IMR-90 (cell line): Measurements from ENCODE around the gene NFKBIZ. TPM values are rescaled to one million over a fixed set of nuclear protein-coding genes. Genes with fewer than 3 reads are reported as not detected.

Experiments
- ATAC-seq: fragments of 200-7000 bp; cut with Tn5 transposase; 2 replicates; pipeline ENCODE4 v1.9.1; 2020; ENCODE audit warnings: low read depth, mild to moderate bottlenecking, moderate library complexity
- BruUV-seq: library from RNA; stranded (reverse); fragments of 400-500 nt; replicated peaks from 2 replicates; lab custom pipeline; 2021; lab: Mats Ljungman, UMichigan
- CTCF ChIA-PET: fragments of 300-600 bp; formaldehyde crosslinking; extraction: SDS; loops from one replicate; lab custom pipeline; 2021; ENCODE audit warnings: antibody characterized with exemption; lab: Yijun Ruan, JAX
- POLR2A ChIA-PET: fragments of 300-600 bp; sonication (Branson Sonifier 250); formaldehyde crosslinking; loops from one replicate; lab custom pipeline; 2022; ENCODE audit warnings: antibody characterized with exemption; ENCODE audit not compliant: unreplicated experiment; lab: Charles Lee
- DNase-seq: peaks from one replicate; pipeline ENCODE4 v3.0.0; 2013
- H2AFZ ChIP-seq: replicated peaks from 2 replicates; pipeline ENCODE3; 2013; ENCODE audit warnings: low read length, mild to moderate bottlenecking; ENCODE audit not compliant: poor library complexity
- H2AK5ac ChIP-seq: 2 replicates; pipeline ENCODE4 v1.6.1; 2013; ENCODE audit warnings: low read depth, low read length, inconsistent platforms
- H2AK9ac ChIP-seq: replicated peaks from 2 replicates; pipeline ENCODE3; 2013; ENCODE audit warnings: mild to moderate bottlenecking, low read depth, low read length, moderate library complexity; ENCODE audit not compliant: poor library complexity
- H2BK120ac ChIP-seq: 2 replicates; pipeline ENCODE4 v1.6.1; 2013; ENCODE audit warnings: low read depth, low read length, inconsistent platforms
- H2BK15ac ChIP-seq: 3 replicates; pipeline ENCODE4 v1.6.1; 2013; ENCODE audit warnings: low read depth, low read length, inconsistent platforms
- H2BK20ac ChIP-seq: 2 replicates; pipeline ENCODE4 v1.6.1; 2013; ENCODE audit warnings: low read depth, mild to moderate bottlenecking, inconsistent platforms, low read length, moderate library complexity
- H2BK5ac ChIP-seq: 2 replicates; pipeline ENCODE4 v1.6.1; 2013; ENCODE audit warnings: mild to moderate bottlenecking, low read depth, low read length, inconsistent platforms; ENCODE audit not compliant: poor library complexity, severe bottlenecking
- H3K14ac ChIP-seq: replicated peaks from 2 replicates; pipeline ENCODE4 v1.6.1; 2013; ENCODE audit warnings: low read depth, low read length, inconsistent platforms
- H3K18ac ChIP-seq: 2 replicates; pipeline ENCODE4 v1.6.1; 2013; ENCODE audit warnings: low read depth, low read length, control low read depth
- H3K23ac ChIP-seq: 2 replicates; pipeline ENCODE4 v1.6.1; 2013; ENCODE audit warnings: low read depth, low read length, inconsistent platforms
- H3K27ac ChIP-seq: 2 replicates; pipeline ENCODE4 v1.5.1; 2013; ENCODE audit warnings: mild to moderate bottlenecking, control low read depth, low read length; ENCODE audit not compliant: insufficient read depth
- H3K27me3 ChIP-seq: 2 replicates; pipeline ENCODE4 v1.6.1; 2013; ENCODE audit warnings: low read length; ENCODE audit not compliant: control insufficient read depth, insufficient read depth
- H3K36me3 ChIP-seq: 2 replicates; pipeline ENCODE4 v1.6.1; 2013; ENCODE audit warnings: low read length, mixed read lengths; ENCODE audit not compliant: control insufficient read depth, insufficient read depth
- H3K4ac ChIP-seq: 2 replicates; pipeline ENCODE4 v1.6.1; 2013; ENCODE audit warnings: low read depth, low read length, inconsistent platforms
- H3K4me1 ChIP-seq: 2 replicates; pipeline ENCODE4 v1.6.1; 2013; ENCODE audit warnings: low read length, mixed read lengths; ENCODE audit not compliant: control insufficient read depth, insufficient read depth
- H3K4me2 ChIP-seq: 2 replicates; pipeline ENCODE4 v1.6.1; 2013; ENCODE audit warnings: low read depth, mild to moderate bottlenecking, control low read depth, low read length, moderate library complexity
- H3K4me3 ChIP-seq: 2 replicates; pipeline ENCODE4 v1.5.1; 2013; ENCODE audit warnings: low read depth, mild to moderate bottlenecking, control low read depth, low read length, moderate library complexity; ENCODE audit not compliant: insufficient read depth
- H3K56ac ChIP-seq: 2 replicates; pipeline ENCODE4 v1.6.1; 2013; ENCODE audit warnings: low read length, inconsistent platforms; ENCODE audit not compliant: insufficient read depth; ENCODE audit errors: extremely low read depth
- H3K79me1 ChIP-seq, 2 experiments: 2 replicates each; pipeline ENCODE4 v1.6.1; 2013; ENCODE audit warnings: low read length in 2 of 2, inconsistent platforms in 1 of 2, low read depth in 1 of 2
- H3K9ac ChIP-seq: 2 replicates; pipeline ENCODE4 v1.6.1; 2013; ENCODE audit warnings: low read depth, low read length, control low read depth
- H3K9me1 ChIP-seq: 2 replicates; pipeline ENCODE4 v1.6.1; 2013; ENCODE audit warnings: low read length, inconsistent platforms; ENCODE audit not compliant: insufficient read depth
- H3K9me3 ChIP-seq: 2 replicates; pipeline ENCODE4 v1.6.1; 2013; ENCODE audit warnings: low read length; ENCODE audit not compliant: control insufficient read depth, insufficient read depth
- H4K20me1 ChIP-seq: 2 replicates; pipeline ENCODE4 v1.6.1; 2013; ENCODE audit warnings: low read length, inconsistent platforms; ENCODE audit not compliant: insufficient read depth
- H4K5ac ChIP-seq: 2 replicates; pipeline ENCODE4 v1.6.1; 2013; ENCODE audit warnings: mild to moderate bottlenecking, low read depth, low read length, control low read depth
- H4K8ac ChIP-seq, 2 experiments: 2 replicates each; pipeline ENCODE4 v1.6.1; 2013; ENCODE audit warnings: low read depth in 2 of 2, low read length in 2 of 2, control low read depth in 1 of 2, inconsistent platforms in 1 of 2
- H4K91ac ChIP-seq: 2 replicates; pipeline ENCODE4 v1.6.1; 2013; ENCODE audit warnings: low read depth, low read length, inconsistent platforms; ENCODE audit not compliant: insufficient read depth
- MXI1 ChIP-seq: IDR thresholded peaks from 2 replicates; pipeline ENCODE4 v1.6.1; 2012; ENCODE audit warnings: low read depth, mild to moderate bottlenecking, low read length, moderate library complexity, borderline replicate concordance
- WGBS, 2 experiments: methylation state at CpG; one replicate each; pipeline versions ENCODE4 v1.1.5 to v1.1.7; 2013; ENCODE audit warnings: missing lambda C conversion rate in 2 of 2; ENCODE audit not compliant: insufficient read length in 1 of 2; ENCODE audit errors: extremely low coverage in 2 of 2; 5-methylcytosine and 5-hydroxymethylcytosine counted together
- dilution Hi-C: fragments of 300-500 bp; cut with HindIII; formaldehyde crosslinking; loops from one replicate; pipeline ENCODE4 v1.14.3; 2018; ENCODE audit warnings: low sequenced_read_pairs; ENCODE audit not compliant: unreplicated experiment
- in situ Hi-C: fragments of 300-500 bp; cut with MboI; formaldehyde crosslinking; loops from 3 replicates; pipeline ENCODE4 v1.14.3; 2019; ENCODE audit warnings: low sequenced_read_pairs, inconsistent platforms, mixed read lengths
- intact Hi-C: fragments of 100-400 bp; cut with micrococcal nuclease; formaldehyde crosslinking; loops from 2 replicates; pipeline ENCODE4 v1.10.0; 2022
- polyA plus RNA-seq, 3 experiments: library from polyadenylated mRNA; depleted of rRNA; stranded (reverse); fragments of >200 nt; gene quantifications; 2 replicates each; pipeline ENCODE4 v1.2.3, GENCODE V29; 2012; ENCODE audit warnings: low replicate concordance in 1 of 3
- total RNA-seq: library from RNA; depleted of rRNA; stranded (reverse); fragments of >200 nt; gene quantifications from 2 replicates; pipeline ENCODE4 v1.2.3, GENCODE V29; 2012

NFKBIZ gene
- total and polyA plus RNA-seq, 2 of the 4 experiments (the other 2 are of a cell fraction), result 35.0 to 40.9 TPM

DNA sequence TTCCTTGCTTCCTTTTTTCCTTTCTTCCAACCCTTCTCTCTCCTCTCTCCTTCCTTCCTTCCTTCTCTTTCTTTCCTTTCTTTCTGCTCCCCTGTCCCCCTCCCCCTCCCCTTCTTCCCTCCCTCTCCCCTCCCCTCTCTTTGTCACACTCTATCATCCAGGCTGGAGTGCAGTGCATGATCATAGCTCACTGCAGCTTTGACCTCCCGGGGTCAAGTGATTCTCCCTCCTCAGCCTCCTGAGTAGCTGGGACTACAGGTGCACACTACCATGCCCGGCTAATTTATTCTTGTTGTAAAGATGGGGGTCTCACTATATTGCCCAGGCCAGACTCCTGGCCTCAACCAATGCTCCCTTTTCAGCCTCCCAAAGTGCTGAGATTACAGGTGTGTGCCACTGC is 18.7 kb downstream of the NFKBIZ start:
- Histone ChIP-seq H2BK120ac (no peak overlapping the region), H3K4me1 (peaks cover 8% of the 10 kb centered on the region), H3K9ac (no peak overlapping the region), H2AK9ac (no peak overlapping the region), H3K27ac (no peak overlapping the region), H3K9me1 (no peaks in the 10 kb centered on the region), H4K20me1 (no peaks in the 10 kb centered on the region; the same call in 1 of the 2 replicates), H3K18ac (no peak overlapping the region), H3K14ac (no peak overlapping the region), H3K9me3 (no peaks in the 10 kb centered on the region), H4K91ac (no peak overlapping the region), H3K27me3 (no peaks in the 10 kb centered on the region), H3K4me3 (no peak overlapping the region), H3K23ac (no peak overlapping the region), H3K4me2 (no peak overlapping the region), H3K36me3 (no peaks in the 10 kb centered on the region), H3K4ac (no peak overlapping the region), H3K79me1 (no peaks in the 10 kb centered on the region), H2BK20ac (no peak overlapping the region), H2AFZ (no peak overlapping the region), H4K8ac (no peak overlapping the region), H2AK5ac (no peak overlapping the region), H4K5ac (no peak overlapping the region), H2BK5ac (no peak overlapping the region), H3K56ac (no peak overlapping the region), H2BK15ac (0 out of 3 replicates have a peak overlapping the region, but pooled peaks have one; percentile 11)
- ChIA-PET CTCF (interaction anchor here (1.4 kb wide), 1 partner anchor 15 kb away, joined by 5 read pairs; no protein-coding TSS in a partner anchor), POLR2A (no interaction called here)
- in situ Hi-C loops, result no loop called here
- DNase-seq (no peak), ATAC-seq (no peak)
- dilution Hi-C loops, result no loop called here
- no CpG with 5 or more reads among the region's 2 CpGs for WGBS, 2 experiments
- intact Hi-C loops, result loop anchor here (5.0 kb wide), 1 partner anchor 219 kb away; no protein-coding TSS in a partner anchor
- BruUV-seq, result no TSS peak
- TF ChIP-seq MXI1, result no peak
